ENCODE results near the gene ANKEF1. TPM values are rescaled to one million over a fixed set of nuclear protein-coding genes. Genes with fewer than 3 reads are reported as not detected.
"Not testable (repeated sequence)": the region's sequence is repeated elsewhere in the genome, so short reads cannot be mapped to it uniquely, and the experiment has no call there.

Gene ANKEF1
- total RNA-seq, 1 experiment from 2014 or later: 2.8 TPM

- DNase-seq (ENCODE audit: low read depth, low spot score): no peak
- in situ Hi-C loops (cut with HindIII; ENCODE audit: low pct_unique_long_range_greater_than_20kb, low sequenced_read_pairs): no loop called here
These were observed 12.2 kb upstream of the ANKEF1 start for GRCh38 chr20:10022625-10023024.

- no peak for DNase-seq (ENCODE audit: low read depth, low spot score)
- in situ Hi-C loops (cut with HindIII; ENCODE audit: low pct_unique_long_range_greater_than_20kb, low sequenced_read_pairs): no loop called here
These were observed 10.9 kb upstream of the ANKEF1 start for GRCh38 chr20:10023911-10024310.

GRCh38 chr20:10031451-10032215 lies 3.2 kb upstream of the ANKEF1 start:
- in situ Hi-C loops (cut with HindIII; ENCODE audit: low pct_unique_long_range_greater_than_20kb, low sequenced_read_pairs); DNase-seq (ENCODE audit: low read depth, low spot score): not testable (repeated sequence)

DNA sequence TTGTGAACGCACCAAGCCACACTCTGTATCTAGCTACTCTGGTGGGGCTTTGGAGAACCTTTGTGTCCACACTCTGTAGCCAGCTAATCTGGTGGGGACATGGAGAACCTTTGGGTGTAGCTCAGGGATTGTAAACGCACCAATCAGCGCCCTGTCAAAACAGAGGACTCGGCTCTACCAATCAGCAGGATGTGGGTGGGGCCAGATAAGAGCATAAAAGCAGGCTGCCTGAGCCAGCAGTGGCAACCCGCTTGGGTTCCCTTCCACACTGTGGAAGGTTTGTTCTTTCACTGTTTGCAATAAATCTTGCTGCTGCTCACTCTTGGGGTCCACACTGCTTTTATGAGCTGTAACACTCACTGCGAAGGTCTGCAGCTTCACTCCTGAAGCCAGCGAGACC lies 2.5 kb upstream of the ANKEF1 start:
- DNase-seq (ENCODE audit: low read depth, low spot score); in situ Hi-C loops (cut with HindIII; ENCODE audit: low pct_unique_long_range_greater_than_20kb, low sequenced_read_pairs): not testable (repeated sequence)

DNA sequence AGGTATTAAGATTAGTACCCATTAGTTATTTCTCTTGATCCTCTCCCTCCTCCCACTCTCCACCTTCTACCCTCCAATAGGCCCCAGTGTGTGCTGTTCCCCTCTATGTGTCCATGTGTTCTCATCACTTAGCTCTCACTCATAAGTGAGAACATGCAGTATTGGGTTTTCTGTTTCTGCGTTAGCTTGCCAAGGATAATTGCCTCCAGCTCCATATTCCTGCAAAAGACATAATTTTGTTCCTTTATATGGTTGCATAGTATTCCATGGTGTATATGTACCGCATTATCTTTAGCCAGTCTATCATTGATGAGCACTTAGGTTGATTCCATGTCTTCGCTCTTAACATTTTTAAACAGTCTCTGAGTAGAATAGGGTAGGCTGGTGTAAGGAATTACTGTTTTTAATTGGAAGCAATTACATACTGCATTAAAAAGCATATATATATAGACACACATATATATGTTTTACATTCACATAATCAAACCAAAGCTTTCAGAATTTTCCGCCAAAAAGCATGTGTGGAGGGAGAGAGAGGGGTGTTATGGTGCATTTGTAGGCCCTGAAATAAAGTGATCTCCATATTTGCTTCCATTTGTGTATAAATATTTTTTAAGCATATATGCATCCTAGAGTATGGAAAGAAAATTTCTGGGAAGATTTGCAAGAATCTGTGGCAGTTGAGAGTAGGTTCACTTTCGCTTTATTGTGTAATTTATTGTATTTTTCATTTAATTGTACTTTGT lies 709 bp upstream of the ANKEF1 start:
- no peak for DNase-seq (ENCODE audit: low read depth, low spot score)

GRCh38 chr20:10036321-10036720 lies 1.5 kb downstream of the ANKEF1 start:
- DNase-seq (ENCODE audit: low read depth, low spot score); in situ Hi-C loops (cut with HindIII; ENCODE audit: low pct_unique_long_range_greater_than_20kb, low sequenced_read_pairs): not testable (repeated sequence)

More for the DNA sequence above, 709 bp upstream of the ANKEF1 start:
- in situ Hi-C loops (cut with HindIII; ENCODE audit: low pct_unique_long_range_greater_than_20kb, low sequenced_read_pairs): no loop called here

DNA sequence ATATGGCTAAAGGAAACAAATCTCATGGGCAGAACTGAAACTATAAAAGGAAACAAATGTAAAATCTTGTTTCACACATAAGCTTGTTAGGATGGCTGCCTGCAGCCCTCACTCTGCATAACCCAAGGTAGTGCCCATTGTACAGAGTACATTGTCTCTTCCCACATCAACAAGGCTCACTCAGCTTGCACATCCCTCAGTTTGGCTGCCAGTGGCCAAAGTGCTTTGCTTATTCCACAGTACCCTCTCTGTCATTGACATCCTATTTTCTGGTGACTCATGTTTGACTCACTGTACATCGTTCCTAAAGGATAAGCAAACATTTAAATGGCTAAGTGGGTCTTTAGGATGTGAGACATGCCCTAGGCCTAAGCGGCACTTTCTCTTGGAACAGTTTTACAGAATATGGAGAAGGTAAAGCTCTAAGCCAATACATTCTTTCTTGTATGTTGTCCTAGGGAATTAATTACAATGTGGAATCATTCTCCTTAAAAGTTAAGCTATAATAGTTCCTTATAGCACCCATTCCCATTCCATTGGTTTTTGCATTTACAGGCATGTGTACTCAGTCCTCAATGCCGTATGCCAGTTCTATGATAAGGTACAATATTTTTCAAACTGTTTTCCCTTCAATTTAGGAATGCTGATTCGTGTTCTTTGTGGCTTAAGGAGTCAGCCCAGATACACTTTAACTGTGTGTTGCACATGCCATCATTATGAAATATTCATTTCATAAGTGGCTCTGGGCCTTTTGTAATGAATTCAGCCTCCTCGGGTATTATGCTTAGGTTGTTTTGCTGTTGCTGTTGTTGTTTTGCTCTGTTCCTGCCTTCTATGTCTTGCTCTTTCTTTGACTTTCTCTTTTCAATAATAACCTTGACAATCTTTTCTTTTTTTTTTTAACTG lies 5.5 kb downstream of the ANKEF1 start:
- in situ Hi-C loops (cut with HindIII; ENCODE audit: low pct_unique_long_range_greater_than_20kb, low sequenced_read_pairs): no loop called here

GRCh38 chr20:10042086-10042485 lies 7.3 kb downstream of the ANKEF1 start:
- in situ Hi-C loops (cut with HindIII; ENCODE audit: low pct_unique_long_range_greater_than_20kb, low sequenced_read_pairs): no loop called here
- DNase-seq (ENCODE audit: low read depth, low spot score): no peak

More for the DNA sequence above, 5.5 kb downstream of the ANKEF1 start:
- DNase-seq (ENCODE audit: low read depth, low spot score): no peak

DNA sequence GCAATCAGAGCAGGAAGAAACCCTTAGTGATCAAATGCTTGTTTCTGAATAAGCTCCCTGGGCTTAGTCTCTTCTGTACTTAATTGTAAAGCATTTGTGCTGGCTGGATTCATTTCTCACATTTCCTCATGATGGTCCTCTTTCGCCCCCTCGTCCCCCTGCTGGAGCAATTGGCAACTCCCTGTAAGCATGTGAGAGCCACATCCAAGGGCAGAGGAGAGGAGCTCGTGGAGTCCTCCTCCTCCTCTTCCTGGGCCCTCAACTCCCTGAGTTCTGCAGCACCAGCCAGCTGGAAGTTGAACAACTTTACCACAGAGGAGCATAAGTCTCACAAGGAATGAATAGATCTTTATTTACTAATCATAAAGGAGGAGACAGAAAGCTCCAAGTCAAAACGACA lies 12.6 kb downstream of the ANKEF1 start:
- DNase-seq (ENCODE audit: low read depth, low spot score): peak; percentile 56
- in situ Hi-C loops (cut with HindIII; ENCODE audit: low pct_unique_long_range_greater_than_20kb, low sequenced_read_pairs): no loop called here

- in situ Hi-C loops (cut with HindIII; ENCODE audit: low pct_unique_long_range_greater_than_20kb, low sequenced_read_pairs): no loop called here
- no peak for DNase-seq (ENCODE audit: low read depth, low spot score)
These were observed 16.4 kb downstream of the ANKEF1 start for GRCh38 chr20:10051185-10051584.

- DNase-seq (ENCODE audit: low read depth, low spot score): no peak
- in situ Hi-C loops (cut with HindIII; ENCODE audit: low pct_unique_long_range_greater_than_20kb, low sequenced_read_pairs): no loop called here
These were observed 24.2 kb downstream of the ANKEF1 start for GRCh38 chr20:10059006-10059405.

- peak; percentile 78 for DNase-seq (ENCODE audit: low read depth, low spot score)
- in situ Hi-C loops (cut with HindIII; ENCODE audit: low pct_unique_long_range_greater_than_20kb, low sequenced_read_pairs): no loop called here
These were observed 25.4 kb downstream of the ANKEF1 start for GRCh38 chr20:10060226-10060625.

DNA sequence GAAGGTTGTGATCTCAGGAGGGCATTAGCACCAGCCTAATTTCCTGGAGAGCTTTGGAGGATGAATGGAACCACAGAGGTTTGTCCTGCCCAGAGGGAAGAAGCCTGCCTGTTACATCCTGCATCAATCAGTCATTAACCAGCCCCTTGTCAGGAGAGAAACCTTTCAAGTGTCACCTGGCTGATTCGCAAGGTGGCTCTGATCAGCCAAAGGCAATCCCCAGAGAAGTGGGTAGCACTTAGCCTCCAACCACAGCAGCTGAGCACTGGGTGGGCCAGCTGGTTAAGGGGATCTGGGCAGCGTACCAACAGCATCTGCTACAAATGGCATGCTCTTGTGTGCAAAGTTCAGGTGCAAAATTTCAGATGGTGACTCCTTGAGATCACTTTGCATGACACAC lies 26.9 kb downstream of the ANKEF1 start:
- DNase-seq (ENCODE audit: low read depth, low spot score): no peak
- in situ Hi-C loops (cut with HindIII; ENCODE audit: low pct_unique_long_range_greater_than_20kb, low sequenced_read_pairs): no loop called here

DNA sequence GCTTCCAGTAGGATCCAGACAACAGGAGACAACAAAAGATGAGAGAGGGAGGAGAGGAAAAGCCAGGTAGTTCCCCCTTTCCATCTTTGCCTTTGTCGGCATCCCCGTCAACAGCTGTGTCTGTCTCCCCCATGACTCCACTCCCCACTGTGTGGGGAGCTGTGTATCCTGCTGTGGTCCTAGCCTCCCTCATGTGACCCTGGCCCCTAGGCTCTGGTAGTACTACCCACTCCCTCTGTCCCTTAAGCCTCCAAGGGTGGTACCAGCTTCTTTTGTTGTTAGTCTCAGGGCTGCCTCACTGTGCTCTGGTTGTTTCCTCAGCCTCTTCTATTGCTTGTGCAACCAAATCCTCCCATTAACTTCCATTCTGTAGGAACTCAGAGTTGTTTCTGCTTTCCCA lies 28.7 kb downstream of the ANKEF1 start:
- no peak for DNase-seq (ENCODE audit: low read depth, low spot score)
- in situ Hi-C loops (cut with HindIII; ENCODE audit: low pct_unique_long_range_greater_than_20kb, low sequenced_read_pairs): no loop called here

DNA sequence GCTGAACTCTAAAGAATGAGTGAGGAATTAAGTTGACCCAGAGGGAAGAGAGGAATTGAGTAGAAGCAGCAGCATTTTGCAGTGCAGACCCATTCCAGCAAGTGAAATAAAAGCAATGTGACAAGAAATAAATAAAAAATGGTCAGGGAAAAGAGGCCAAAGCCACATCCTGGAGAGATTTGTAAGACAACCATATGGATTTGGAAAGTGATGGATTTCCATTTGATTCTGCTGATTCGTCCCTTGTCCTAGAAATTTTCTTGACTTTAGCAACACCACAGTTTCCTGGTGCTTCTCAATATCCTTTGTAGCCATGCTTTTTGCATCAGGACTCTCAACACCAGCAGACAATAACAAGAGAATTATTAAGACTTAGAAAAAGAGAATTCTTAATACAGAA lies 29.8 kb downstream of the ANKEF1 start:
- in situ Hi-C loops (cut with HindIII; ENCODE audit: low pct_unique_long_range_greater_than_20kb, low sequenced_read_pairs): no loop called here
- no peak for DNase-seq (ENCODE audit: low read depth, low spot score)

- no peak for DNase-seq (ENCODE audit: low read depth, low spot score)
- in situ Hi-C loops (cut with HindIII; ENCODE audit: low pct_unique_long_range_greater_than_20kb, low sequenced_read_pairs): no loop called here
These were observed 30.5 kb downstream of the ANKEF1 start for GRCh38 chr20:10065154-10065833.

GRCh38 chr20:10067321-10067720 lies 32.5 kb downstream of the ANKEF1 start:
- no peak for DNase-seq (ENCODE audit: low read depth, low spot score)
- in situ Hi-C loops (cut with HindIII; ENCODE audit: low pct_unique_long_range_greater_than_20kb, low sequenced_read_pairs): no loop called here
